Activated T-cell treated with anti-CD3 and anti-CD28 coated beads for 24 hours (primary cell): ENCODE measurements around the gene EFHD2.

Experiments used
- DNase-seq: peaks from one replicate; pipeline ENCODE4 v3.0.0-alpha.2; 2020; ENCODE audit warnings: low read depth

The EFHD2 gene

DNA sequence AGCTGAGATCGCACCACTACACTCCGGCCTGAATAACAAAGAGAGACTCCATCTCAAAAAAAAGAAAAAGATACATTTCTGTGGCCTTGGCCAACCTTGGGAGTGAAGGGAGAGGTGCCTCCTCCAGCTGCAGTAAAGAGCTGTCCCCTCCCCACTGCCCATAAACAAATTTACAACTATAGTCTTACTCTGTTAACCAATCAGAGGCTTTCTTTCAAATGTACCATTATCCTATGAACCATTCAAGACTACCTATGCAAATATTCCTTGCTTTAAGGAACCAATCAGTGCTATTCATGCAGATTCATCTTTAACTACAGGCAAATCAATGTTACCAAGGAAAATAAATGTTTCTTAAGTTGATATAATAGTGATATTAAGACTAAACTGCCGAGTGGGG, 67.2 kb downstream of the EFHD2 start:
- no peak for DNase-seq

DNA sequence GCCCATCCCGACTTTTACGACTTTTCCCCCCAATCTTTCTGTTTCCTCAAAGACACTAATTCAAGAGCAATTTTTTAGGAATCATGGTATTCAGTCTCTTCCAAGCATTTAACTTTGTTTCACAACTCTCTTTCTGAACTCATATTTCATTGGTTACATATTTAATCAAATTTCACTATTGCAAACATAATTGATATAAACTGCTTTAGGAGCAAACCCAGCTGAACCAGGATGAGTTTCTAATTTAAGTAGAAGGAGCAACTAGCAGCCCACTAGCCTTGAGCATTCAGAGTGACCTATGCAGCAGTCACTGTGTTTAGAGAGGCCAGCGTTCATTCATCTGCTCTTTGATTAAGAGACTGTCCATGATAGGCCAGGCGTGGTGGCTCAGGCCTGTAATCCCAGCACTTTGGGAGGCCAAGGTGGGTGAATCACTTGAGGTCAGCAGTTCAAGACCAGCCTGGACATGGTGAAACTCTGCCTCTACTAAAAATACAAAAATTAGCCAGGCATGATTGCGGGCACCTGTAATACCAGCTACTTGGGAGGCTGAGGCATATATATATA, 68.0 kb downstream of the EFHD2 start:
- no peak for DNase-seq
